Mesendoderm (in vitro differentiated cells): Measurements from ENCODE around the gene TRAPPC2L.

Experiments used
- DNase-seq: peaks from one replicate; pipeline ENCODE4 v3.0.0; 2013
- H2AK5ac ChIP-seq: 2 replicates; pipeline ENCODE4 v1.6.1; 2013; ENCODE audit warnings: low read length, inconsistent platforms
- H2BK120ac ChIP-seq: 2 replicates; pipeline ENCODE4 v1.6.1; 2013; ENCODE audit warnings: low read depth, mild to moderate bottlenecking, low read length, moderate library complexity, mixed read lengths
- H2BK15ac ChIP-seq: replicated peaks from 2 replicates; pipeline ENCODE4 v1.6.1; 2013; ENCODE audit warnings: low read depth, mild to moderate bottlenecking, moderate library complexity
- H2BK5ac ChIP-seq: 2 replicates; pipeline ENCODE4 v1.6.1; 2013; ENCODE audit warnings: low read length, inconsistent platforms
- H3K18ac ChIP-seq: 2 replicates; pipeline ENCODE4 v1.6.1; 2013; ENCODE audit warnings: mild to moderate bottlenecking, low read length, mixed read lengths
- H3K23ac ChIP-seq: one replicate; pipeline ENCODE4 v1.6.1; 2013; ENCODE audit warnings: low read length
- H3K27ac ChIP-seq: 2 replicates; pipeline ENCODE4 v1.5.1; 2013; ENCODE audit warnings: low read depth, mild to moderate bottlenecking, inconsistent platforms, low read length, moderate library complexity
- H3K27me3 ChIP-seq: 2 replicates; pipeline ENCODE4 v1.6.1; 2013; ENCODE audit warnings: low read length, control low read depth, mild to moderate bottlenecking, inconsistent platforms; ENCODE audit not compliant: insufficient read depth, poor library complexity
- H3K36me3 ChIP-seq: 2 replicates; pipeline ENCODE4 v1.6.1; 2013; ENCODE audit warnings: low read length, inconsistent platforms; ENCODE audit not compliant: control insufficient read depth, insufficient read depth
- H3K4ac ChIP-seq: one replicate; pipeline ENCODE4 v1.6.1; 2013; ENCODE audit warnings: low read depth, mild to moderate bottlenecking, low read length, moderate library complexity
- H3K4me1 ChIP-seq: 2 replicates; pipeline ENCODE4 v1.6.1; 2013; ENCODE audit warnings: low read depth, low read length, inconsistent platforms; ENCODE audit not compliant: control insufficient read depth
- H3K4me2 ChIP-seq: 2 replicates; pipeline ENCODE4 v1.6.1; 2013; ENCODE audit warnings: low read length
- H3K4me3 ChIP-seq: 2 replicates; pipeline ENCODE4 v1.5.1; 2013; ENCODE audit warnings: mild to moderate bottlenecking, low read length
- H3K56ac ChIP-seq: one replicate; pipeline ENCODE4 v1.6.1; 2013; ENCODE audit warnings: low read length
- H3K79me1 ChIP-seq: 2 replicates; pipeline ENCODE4 v1.6.1; 2013; ENCODE audit warnings: low read length, inconsistent platforms
- H3K79me2 ChIP-seq: 2 replicates; pipeline ENCODE4 v1.6.1; 2013; ENCODE audit warnings: mild to moderate bottlenecking, low read length; ENCODE audit not compliant: control insufficient read depth, insufficient read depth
- H3K9ac ChIP-seq: 2 replicates; pipeline ENCODE4 v1.6.1; 2013; ENCODE audit warnings: low read length, inconsistent platforms
- H4K5ac ChIP-seq: one replicate; pipeline ENCODE4 v1.6.1; 2013; ENCODE audit warnings: low read length
- H4K8ac ChIP-seq: one replicate; pipeline ENCODE4 v1.6.1; 2013; ENCODE audit warnings: low read depth, mild to moderate bottlenecking, control low read depth, low read length, moderate library complexity
- WGBS: extraction: QIAGEN DNeasy Blood & Tissue Kit; methylation state at CpG from one replicate; pipeline ENCODE4 v1.1.7; 2013; ENCODE audit warnings: low lambda C conversion rate, missing lambda C conversion rate; ENCODE audit not compliant: insufficient coverage; ENCODE audit errors: extremely low coverage; 5-methylcytosine and 5-hydroxymethylcytosine counted together

The TRAPPC2L gene

DNA sequence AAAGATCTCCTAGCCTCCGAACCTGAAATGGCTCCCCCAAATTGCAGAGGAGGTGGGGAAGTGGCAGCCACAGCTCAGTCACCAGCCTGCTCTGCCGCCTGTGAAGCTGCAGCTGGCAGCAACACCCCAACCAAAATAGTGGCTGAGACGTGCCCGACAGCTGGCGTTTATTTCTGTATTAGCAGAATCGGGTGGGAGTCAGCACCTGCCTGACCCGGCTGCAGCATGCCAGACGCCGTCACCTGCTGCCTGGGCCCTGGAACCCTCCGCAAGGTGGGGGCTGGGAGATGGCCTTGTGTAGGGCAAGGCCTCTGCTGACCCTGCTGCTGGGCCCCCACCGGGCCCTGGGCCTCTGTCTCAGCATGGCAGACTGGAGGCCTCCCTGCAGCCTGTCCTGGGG lies 27.0 kb downstream of the TRAPPC2L start:
- H2BK120ac ChIP-seq, result no peak overlapping the region
- H2AK5ac ChIP-seq, result no peak overlapping the region
- no peak overlapping the region for H3K4me2 ChIP-seq
- H3K18ac ChIP-seq, result no peak overlapping the region
- no peak for DNase-seq
- no peaks in the 10 kb centered on the region for H3K27me3 ChIP-seq
- H3K56ac ChIP-seq, result no peak overlapping the region
- H3K79me2 ChIP-seq, result no peaks in the 10 kb centered on the region
- no peak overlapping the region for H3K9ac ChIP-seq
- no peak overlapping the region for H3K4me3 ChIP-seq
- H3K79me1 ChIP-seq, result no peaks in the 10 kb centered on the region
- no peaks in the 10 kb centered on the region for H3K4me1 ChIP-seq
- H2BK15ac ChIP-seq, result no peak overlapping the region
- H3K4ac ChIP-seq, result no peak overlapping the region
- no CpG with 5 or more reads among the region's 11 CpGs for WGBS
- no peak overlapping the region for H4K8ac ChIP-seq
- H2BK5ac ChIP-seq, result no peak overlapping the region
- no peaks in the 10 kb centered on the region for H3K36me3 ChIP-seq
- H3K27ac ChIP-seq, result no peak overlapping the region
- no peak overlapping the region for H4K5ac ChIP-seq
- no peak overlapping the region for H3K23ac ChIP-seq

DNA sequence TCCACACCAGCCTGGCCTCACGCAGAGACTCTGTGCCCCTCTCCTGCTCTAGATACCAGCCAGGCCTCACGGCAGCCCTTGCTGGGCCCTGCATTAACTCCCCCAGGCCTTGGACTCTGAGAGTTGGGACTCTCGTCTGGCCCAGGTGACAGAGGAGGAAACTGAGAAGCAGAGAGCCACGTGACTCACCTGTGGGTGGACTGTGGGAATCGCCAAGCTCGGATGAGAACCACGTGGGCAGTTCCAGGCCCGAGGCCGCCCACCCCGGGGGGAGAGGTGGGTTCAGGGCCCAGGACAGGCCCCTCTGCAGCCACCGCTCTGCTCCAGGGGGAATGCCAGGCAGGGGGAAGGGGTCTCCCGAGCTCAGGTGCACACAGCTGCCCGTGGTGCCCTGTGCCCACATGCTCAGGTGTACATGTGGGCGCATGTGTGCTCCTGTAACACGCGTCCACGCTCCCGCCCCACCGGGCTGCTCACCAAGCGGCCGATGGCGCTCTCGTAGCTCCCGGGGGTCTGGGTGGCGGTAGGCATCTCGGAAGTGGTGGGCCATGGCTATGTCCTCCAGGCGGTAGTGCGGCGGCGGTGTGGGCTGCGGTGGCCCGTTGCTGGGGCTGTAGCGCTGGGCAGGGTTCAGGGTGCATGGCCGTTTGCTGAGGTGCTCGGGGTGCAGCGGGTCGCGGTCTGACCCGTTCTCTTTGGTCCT lies 27.8 kb downstream of the TRAPPC2L start:
- no CpG with 5 or more reads among the region's 39 CpGs for WGBS
- no peak overlapping the region for H2AK5ac ChIP-seq
- H3K27me3 ChIP-seq, result no peaks in the 10 kb centered on the region
- no peaks in the 10 kb centered on the region for H3K36me3 ChIP-seq
- H3K79me2 ChIP-seq, result no peaks in the 10 kb centered on the region
- H3K4ac ChIP-seq, result no peak overlapping the region
- H3K9ac ChIP-seq, result no peak overlapping the region
- no peak for DNase-seq
- no peak overlapping the region for H3K23ac ChIP-seq
- no peaks in the 10 kb centered on the region for H3K4me1 ChIP-seq
- H2BK5ac ChIP-seq, result no peak overlapping the region
- no peak overlapping the region for H3K4me2 ChIP-seq
- no peak overlapping the region for H3K56ac ChIP-seq
- no peaks in the 10 kb centered on the region for H3K79me1 ChIP-seq
- no peak overlapping the region for H4K5ac ChIP-seq
- no peak overlapping the region for H3K4me3 ChIP-seq
- H2BK15ac ChIP-seq, result no peak overlapping the region
- H2BK120ac ChIP-seq, result no peak overlapping the region
- H3K27ac ChIP-seq, result no peak overlapping the region
- no peak overlapping the region for H3K18ac ChIP-seq
- H4K8ac ChIP-seq, result no peak overlapping the region

DNA sequence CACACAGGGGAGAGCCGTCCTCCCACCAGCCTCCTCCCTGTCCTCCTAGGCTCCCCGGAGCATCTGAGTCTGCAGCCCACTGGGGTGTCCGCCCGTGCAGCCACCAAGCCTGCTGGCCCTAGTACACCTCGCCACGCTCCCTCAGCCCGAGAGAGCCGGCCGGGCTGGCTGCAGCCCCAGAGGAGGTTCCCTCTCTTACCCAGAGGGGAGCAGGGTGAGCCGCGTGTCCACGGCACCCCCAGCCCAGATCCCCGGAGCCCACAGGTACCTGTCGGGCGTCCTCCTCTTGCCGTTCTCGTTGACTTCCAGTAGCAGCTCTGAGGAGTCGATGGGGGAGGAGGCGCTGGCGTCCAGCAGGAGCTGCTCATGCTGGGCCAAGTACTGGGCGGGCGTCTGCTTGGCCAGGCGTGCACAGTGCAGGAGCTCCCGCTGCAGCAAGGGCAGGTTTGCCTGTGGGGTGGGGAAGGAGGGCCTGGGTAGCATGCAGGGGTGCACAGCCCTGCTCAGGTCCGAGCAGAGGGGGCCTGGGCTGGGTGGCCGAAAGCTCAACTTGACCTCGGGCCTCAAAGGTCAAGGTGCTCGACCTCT lies 28.9 kb downstream of the TRAPPC2L start:
- H3K27ac ChIP-seq, result no peak overlapping the region
- no peak overlapping the region for H3K4me3 ChIP-seq
- no peak overlapping the region for H3K4ac ChIP-seq
- no peak overlapping the region for H4K5ac ChIP-seq
- H2BK120ac ChIP-seq, result no peak overlapping the region
- H3K56ac ChIP-seq, result no peak overlapping the region
- H3K4me2 ChIP-seq, result no peak overlapping the region
- H3K23ac ChIP-seq, result no peak overlapping the region
- H2BK15ac ChIP-seq, result no peak overlapping the region
- H2AK5ac ChIP-seq, result no peak overlapping the region
- H3K79me1 ChIP-seq, result no peaks in the 10 kb centered on the region
- no peaks in the 10 kb centered on the region for H3K36me3 ChIP-seq
- H3K9ac ChIP-seq, result no peak overlapping the region
- H4K8ac ChIP-seq, result no peak overlapping the region
- H3K79me2 ChIP-seq, result no peaks in the 10 kb centered on the region
- WGBS, result no CpG with 5 or more reads among the region's 28 CpGs
- no peaks in the 10 kb centered on the region for H3K27me3 ChIP-seq
- H2BK5ac ChIP-seq, result no peak overlapping the region
- H3K18ac ChIP-seq, result no peak overlapping the region
- no peak for DNase-seq
- no peaks in the 10 kb centered on the region for H3K4me1 ChIP-seq

DNA sequence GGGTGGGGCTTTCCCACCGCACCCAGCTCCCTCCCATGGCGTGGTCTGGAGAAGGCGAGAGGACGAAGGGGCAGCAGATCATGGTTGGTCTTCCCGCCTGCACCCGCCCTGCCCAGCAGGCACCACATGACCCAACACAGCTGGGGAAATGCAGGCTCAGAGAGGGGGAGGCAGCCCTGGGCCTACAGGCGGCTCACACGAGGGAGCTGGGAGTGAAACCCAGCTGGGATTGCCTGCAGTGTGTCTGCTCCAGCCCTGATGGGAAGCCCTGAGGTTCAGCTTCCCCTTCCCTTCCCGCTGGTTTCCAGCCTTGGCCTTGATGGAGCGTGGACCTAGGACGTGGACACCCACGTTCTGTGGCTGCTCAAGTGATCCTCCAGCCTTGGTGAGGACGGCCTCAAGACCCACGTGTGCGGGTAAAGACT lies 29.5 kb downstream of the TRAPPC2L start:
- Histone ChIP-seq H3K56ac (no peak overlapping the region), H2BK5ac (no peak overlapping the region), H2BK120ac (no peak overlapping the region), H3K27ac (no peak overlapping the region), H3K36me3 (no peaks in the 10 kb centered on the region), H3K18ac (no peak overlapping the region), H3K4me2 (no peak overlapping the region), H3K4me3 (no peak overlapping the region), H2AK5ac (no peak overlapping the region), H3K27me3 (no peaks in the 10 kb centered on the region), H3K23ac (no peak overlapping the region), H3K4me1 (no peaks in the 10 kb centered on the region), H2BK15ac (no peak overlapping the region), H3K9ac (no peak overlapping the region), H4K8ac (no peak overlapping the region), H4K5ac (no peak overlapping the region), H3K4ac (no peak overlapping the region), H3K79me2 (no peaks in the 10 kb centered on the region), H3K79me1 (no peaks in the 10 kb centered on the region)
- no peak for DNase-seq
- WGBS, result no CpG with 5 or more reads among the region's 15 CpGs

DNA sequence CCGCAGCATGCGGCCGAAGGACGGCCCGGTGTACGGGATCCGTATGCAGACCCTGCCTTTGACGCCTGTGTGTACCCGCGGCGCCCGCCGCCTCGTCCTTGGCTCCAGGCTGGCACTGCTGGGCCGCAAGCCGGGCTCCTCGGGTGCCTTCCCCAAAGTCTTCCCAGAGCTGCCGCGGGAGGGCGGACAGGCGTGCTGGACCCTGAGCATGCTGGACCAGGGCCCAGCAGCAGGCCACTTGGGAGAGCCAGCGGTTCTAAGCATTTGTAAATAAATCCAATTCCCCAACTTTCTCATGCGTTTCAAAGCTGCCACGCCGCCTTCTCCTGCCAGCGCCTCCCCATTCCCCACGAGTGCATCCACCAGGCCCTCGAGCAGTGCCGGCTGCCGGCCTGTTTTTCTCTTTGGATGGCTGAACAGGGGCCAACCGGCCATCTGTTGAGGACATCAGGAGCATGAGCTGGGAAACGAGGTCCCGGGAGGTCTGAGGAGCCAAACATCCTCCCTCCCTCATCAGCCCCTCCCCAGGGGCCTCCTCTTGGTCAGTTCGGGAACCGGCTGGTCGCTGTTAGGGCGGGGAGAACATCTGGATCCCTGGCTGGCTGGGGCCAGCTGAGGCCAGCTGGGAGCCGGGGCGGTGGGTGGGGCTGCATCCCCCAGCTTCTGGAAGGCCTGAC lies 30.1 kb downstream of the TRAPPC2L start:
- Histone ChIP-seq H3K79me2 (no peaks in the 10 kb centered on the region), H2BK15ac (no peak overlapping the region), H3K23ac (no peak overlapping the region), H3K36me3 (no peaks in the 10 kb centered on the region), H3K4me1 (no peaks in the 10 kb centered on the region), H3K79me1 (no peaks in the 10 kb centered on the region), H3K4me3 (no peak overlapping the region), H2AK5ac (no peak overlapping the region), H3K27me3 (no peaks in the 10 kb centered on the region), H4K5ac (no peak overlapping the region), H2BK5ac (no peak overlapping the region), H3K4me2 (no peak overlapping the region), H3K56ac (no peak overlapping the region), H3K9ac (no peak overlapping the region), H3K4ac (no peak overlapping the region), H3K27ac (no peak overlapping the region), H2BK120ac (no peak overlapping the region), H3K18ac (no peak overlapping the region), H4K8ac (no peak overlapping the region)
- WGBS, result no CpG with 5 or more reads among the region's 39 CpGs
- no peak for DNase-seq
